ENCODE results near the gene GPX3.

DNA sequence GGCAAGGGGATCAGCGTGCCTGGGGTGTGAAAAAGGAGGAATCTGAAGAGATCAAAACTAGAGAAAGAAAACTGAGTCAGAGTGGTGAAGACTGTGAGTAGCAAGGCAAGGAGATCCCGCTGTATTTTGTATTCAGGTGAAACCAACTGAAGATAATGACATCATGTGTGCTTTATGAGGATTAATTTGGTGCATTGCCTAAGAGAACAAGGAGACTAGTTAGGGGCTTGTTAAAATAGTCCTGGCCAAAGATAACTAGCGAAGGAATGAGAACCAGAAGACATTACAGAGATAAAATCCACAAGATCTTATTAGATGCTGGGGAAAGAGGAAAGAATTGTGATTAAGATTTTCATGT, 16.9 kb upstream of the GPX3 start:
- no peak for TF ChIP-seq POLR2AphosphoS5 (IDR thresholded peaks at IDR 0.05)
- TF ChIP-seq, protein P1, sequence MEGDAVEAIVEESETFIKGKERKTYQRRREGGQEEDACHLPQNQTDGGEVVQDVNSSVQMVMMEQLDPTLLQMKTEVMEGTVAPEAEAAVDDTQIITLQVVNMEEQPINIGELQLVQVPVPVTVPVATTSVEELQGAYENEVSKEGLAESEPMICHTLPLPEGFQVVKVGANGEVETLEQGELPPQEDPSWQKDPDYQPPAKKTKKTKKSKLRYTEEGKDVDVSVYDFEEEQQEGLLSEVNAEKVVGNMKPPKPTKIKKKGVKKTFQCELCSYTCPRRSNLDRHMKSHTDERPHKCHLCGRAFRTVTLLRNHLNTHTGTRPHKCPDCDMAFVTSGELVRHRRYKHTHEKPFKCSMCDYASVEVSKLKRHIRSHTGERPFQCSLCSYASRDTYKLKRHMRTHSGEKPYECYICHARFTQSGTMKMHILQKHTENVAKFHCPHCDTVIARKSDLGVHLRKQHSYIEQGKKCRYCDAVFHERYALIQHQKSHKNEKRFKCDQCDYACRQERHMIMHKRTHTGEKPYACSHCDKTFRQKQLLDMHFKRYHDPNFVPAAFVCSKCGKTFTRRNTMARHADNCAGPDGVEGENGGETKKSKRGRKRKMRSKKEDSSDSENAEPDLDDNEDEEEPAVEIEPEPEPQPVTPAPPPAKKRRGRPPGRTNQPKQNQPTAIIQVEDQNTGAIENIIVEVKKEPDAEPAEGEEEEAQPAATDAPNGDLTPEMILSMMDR (IDR thresholded peaks at IDR 0.05), result no peak
- TF ChIP-seq EP300 (IDR thresholded peaks at IDR 0.05), result no peak

All from upper lobe of left lung (tissue), 4 donors.